Body of pancreas (tissue), 4 donors: ENCODE measurements around the gene KBTBD6. TPM values are rescaled to one million over a fixed set of nuclear protein-coding genes. Genes with fewer than 3 reads are reported as not detected.

ENCODE experiments used
- ATAC-seq: fragments of 150-250 bp; one replicate; pipeline ENCODE4 v1.9.1; 2016
- DNase-seq, 4 donors: peaks; one replicate each; pipeline ENCODE4 v3.0.0-alpha.2; 2019
- H3K27ac ChIP-seq, 4 donors: fragments of 200-600 bp; sonication (generic); 1 replicate in 3 of 4; 2 replicates in 1 of 4; pipeline versions ENCODE4 v1.5.1 to v1.6.1; 2016 to 2019; ENCODE audit warnings: mild to moderate bottlenecking in 1 of 4, mixed read lengths in 1 of 4, moderate library complexity in 1 of 4
- H3K27me3 ChIP-seq, 2 donors: fragments of 200-600 bp; sonication (generic); one replicate each; pipeline ENCODE4 v1.6.0; 2016; ENCODE audit warnings: mild to moderate bottlenecking in 1 of 2
- H3K36me3 ChIP-seq, 2 donors: fragments of 200-600 bp; sonication (generic); replicated peaks in 1 of 2; 2 replicates each; pipeline ENCODE4 v1.5.1; 2016; ENCODE audit warnings: low read depth in 2 of 2; ENCODE audit not compliant: insufficient read depth in 1 of 2
- H3K4me1 ChIP-seq: fragments of 200-600 bp; sonication (generic); one replicate; pipeline ENCODE4 v1.6.0; 2016
- H3K4me3 ChIP-seq, 2 donors: fragments of 200-600 bp; sonication (generic); 1 replicate in 1 of 2; 2 replicates in 1 of 2; pipeline ENCODE4 v1.5.1; 2016 to 2019
- H3K9me3 ChIP-seq, 3 donors: fragments of 200-600 bp; sonication (generic); 1 replicate in 2 of 3; 2 replicates in 1 of 3; pipeline ENCODE4 v1.5.1; 2016
- CTCF ChIP-seq, 7 experiments: fragments of 450-650 bp in 4 of 7; fragments of 200-600 bp in 3 of 7; sonication (generic) in 3 of 7; IDR thresholded peaks; one replicate each; pipeline ENCODE4 v1.5.1; 2016 to 2019; ENCODE audit warnings: antibody characterized with exemption in 7 of 7
- POLR2A ChIP-seq, 3 donors: fragments of 450-650 bp; IDR thresholded peaks; one replicate each; pipeline ENCODE4 v1.6.1; 2016; ENCODE audit warnings: antibody characterized with exemption in 3 of 3, mild to moderate bottlenecking in 2 of 3
- WGBS, 2 donors: methylation state at CpG; one replicate each; pipeline ENCODE4 v1.1.5; 2017; 5-methylcytosine and 5-hydroxymethylcytosine counted together
- intact Hi-C: fragments of 100-400 bp; cut with DNase I; formaldehyde crosslinking; loops from one replicate; pipeline ENCODE4 v1.15.1; 2023
- total RNA-seq, 2 donors: library from RNA; depleted of rRNA; stranded (reverse); fragments of >200 nt; gene quantifications; one replicate each; pipeline ENCODE4 v1.1.0, GENCODE V29; 2016

Gene KBTBD6
- total RNA-seq, 2 donors from 2014 or later: 1.6 to 4.7 TPM

GRCh38 chr13:41145136-41145908, 12.7 kb upstream of the KBTBD6 start:
- Histone ChIP-seq H3K36me3 (no peaks in the 10 kb centered on the region), H3K4me1 (no peaks in the 10 kb centered on the region), H3K27me3 (no peaks in the 10 kb centered on the region), H3K27ac (no peak overlapping the region), H3K9me3 (peaks cover 0 to 25% (median 0%) of the 10 kb centered on the region in 3 donors), H3K4me3 (no peak overlapping the region)
- TF ChIP-seq CTCF (IDR thresholded peaks at IDR 0.05) (no peak), POLR2A (IDR thresholded peaks at IDR 0.05) (no peak)
- DNase-seq: no peak
- no peak for ATAC-seq
- intact Hi-C loops: no loop called here
- 83 to 92% methylated on average over 4 of the region's 4 CpGs for WGBS, 2 donors

GRCh38 chr13:41144576-41144975, 12.0 kb upstream of the KBTBD6 start:
- DNase-seq (no peak), ATAC-seq (no peak)
- H3K27ac ChIP-seq: no peak overlapping the region
- no peaks in the 10 kb centered on the region for H3K36me3 ChIP-seq
- H3K27me3 ChIP-seq: no peaks in the 10 kb centered on the region
- H3K4me1 ChIP-seq: no peaks in the 10 kb centered on the region
- peaks cover 0 to 19% (median 0%) of the 10 kb centered on the region in 3 donors for H3K9me3 ChIP-seq
- 66 to 73% methylated on average over 2 of the region's 2 CpGs for WGBS, 2 donors
- intact Hi-C loops: no loop called here
- no peak for TF ChIP-seq POLR2A (IDR thresholded peaks at IDR 0.05)
- H3K4me3 ChIP-seq: no peak overlapping the region

- Histone ChIP-seq H3K4me1 (no peaks in the 10 kb centered on the region), H3K4me3 (no peak overlapping the region), H3K36me3 (no peaks in the 10 kb centered on the region), H3K27me3 (no peaks in the 10 kb centered on the region), H3K27ac (no peak overlapping the region), H3K9me3 (no peaks in the 10 kb centered on the region)
- ATAC-seq: no peak
- TF ChIP-seq POLR2A (IDR thresholded peaks at IDR 0.05): no peak
- no peak for TF ChIP-seq CTCF (IDR thresholded peaks at IDR 0.05)
- WGBS, 2 donors: 61 to 69% methylated on average over 3 of the region's 3 CpGs
- intact Hi-C loops: loop anchor here (5.0 kb wide), 1 partner anchor 63 kb away; no protein-coding TSS in a partner anchor
- DNase-seq: no peak
These were observed 6.8 kb upstream of the KBTBD6 start for GRCh38 chr13:41139296-41139966.

- Histone ChIP-seq H3K4me3 (no peak overlapping the region), H3K27ac (no peak overlapping the region), H3K9me3 (no peaks in the 10 kb centered on the region), H3K36me3 (no peaks in the 10 kb centered on the region), H3K27me3 (no peaks in the 10 kb centered on the region), H3K4me1 (peaks cover 8% of the 10 kb centered on the region)
- intact Hi-C loops: loop anchor here (5.0 kb wide), 1 partner anchor 64 kb away; no protein-coding TSS in a partner anchor
- DNase-seq (no peak), ATAC-seq (no peak)
- no peak for TF ChIP-seq POLR2A (IDR thresholded peaks at IDR 0.05)
- no peak for TF ChIP-seq CTCF (IDR thresholded peaks at IDR 0.05)
- 94 to 100% methylated on average over 2 of the region's 2 CpGs for WGBS, 2 donors
These were observed 5.3 kb upstream of the KBTBD6 start for GRCh38 chr13:41137951-41138350.

GRCh38 chr13:41137241-41137640, 4.6 kb upstream of the KBTBD6 start:
- DNase-seq: no peak
- intact Hi-C loops: loop anchor here (5.0 kb wide), 1 partner anchor 65 kb away; no protein-coding TSS in a partner anchor
- H3K36me3 ChIP-seq: no peaks in the 10 kb centered on the region

More at GRCh38 chr13:41137241-41137640, 4.6 kb upstream of the KBTBD6 start:
- no peak for TF ChIP-seq CTCF (IDR thresholded peaks at IDR 0.05)
- TF ChIP-seq POLR2A (IDR thresholded peaks at IDR 0.05): no peak
- H3K27me3 ChIP-seq: no peaks in the 10 kb centered on the region
- 79 to 82% methylated on average over 3 of the region's 3 CpGs for WGBS, 2 donors
- H3K4me1 ChIP-seq: peaks cover 8% of the 10 kb centered on the region
- H3K9me3 ChIP-seq: no peaks in the 10 kb centered on the region
- no peak for ATAC-seq
- no peak overlapping the region for H3K27ac ChIP-seq
- H3K4me3 ChIP-seq: no peak overlapping the region
